ENCODE measurements around the gene CENPM. TPM values are rescaled to one million over a fixed set of nuclear protein-coding genes. Genes with fewer than 3 reads are reported as not detected.
A peak's percentile ranks its signal among the peaks of the same experiment; 100 is the strongest.

Gene CENPM
- total and polyA plus RNA-seq, 9 of the 15 experiments (the other 6 are each of a cell fraction or from before 2014, with no cell fraction given): 11.3 to 67.7 (median 32.3) TPM

DNA sequence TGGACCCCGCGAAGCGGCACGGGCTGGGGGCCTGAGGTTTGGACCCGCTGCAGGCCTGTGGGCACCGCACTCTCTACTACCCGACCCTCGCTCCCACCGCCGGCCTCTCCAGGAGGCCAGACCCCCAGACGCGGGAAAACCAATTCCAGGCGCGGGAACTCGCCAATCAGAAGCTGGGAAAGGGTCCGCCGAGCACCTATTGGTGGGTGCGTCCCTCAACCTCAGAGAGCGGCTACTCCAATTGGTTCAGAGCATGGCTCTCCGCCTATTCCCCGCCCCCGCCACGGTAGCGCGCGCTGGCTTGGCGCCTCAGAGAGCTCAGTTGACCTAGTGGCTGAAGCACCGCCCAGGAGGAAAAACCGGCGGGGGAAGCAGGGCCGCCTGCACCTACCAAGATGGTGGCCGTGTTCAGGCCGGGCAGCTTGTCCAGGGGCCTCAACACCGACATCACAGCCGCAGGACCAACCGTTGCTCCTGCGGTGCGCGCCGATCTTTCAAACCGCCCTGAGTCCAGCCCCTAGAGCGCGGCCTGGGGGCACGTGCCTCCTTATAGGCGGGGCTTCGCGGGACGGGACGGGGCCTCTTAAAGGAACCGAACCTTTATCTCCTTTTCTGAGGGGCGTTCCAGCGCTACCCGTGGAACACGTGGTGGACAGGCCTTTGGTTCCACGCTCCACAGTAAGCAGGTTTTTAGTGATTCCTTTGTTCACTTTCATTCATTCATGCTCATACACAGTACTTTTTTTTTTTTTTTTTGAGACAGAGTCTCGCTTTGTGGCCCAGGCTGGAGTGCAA is at the start of gene CENPM (continued):
- TF ChIP-seq, protein P1, sequence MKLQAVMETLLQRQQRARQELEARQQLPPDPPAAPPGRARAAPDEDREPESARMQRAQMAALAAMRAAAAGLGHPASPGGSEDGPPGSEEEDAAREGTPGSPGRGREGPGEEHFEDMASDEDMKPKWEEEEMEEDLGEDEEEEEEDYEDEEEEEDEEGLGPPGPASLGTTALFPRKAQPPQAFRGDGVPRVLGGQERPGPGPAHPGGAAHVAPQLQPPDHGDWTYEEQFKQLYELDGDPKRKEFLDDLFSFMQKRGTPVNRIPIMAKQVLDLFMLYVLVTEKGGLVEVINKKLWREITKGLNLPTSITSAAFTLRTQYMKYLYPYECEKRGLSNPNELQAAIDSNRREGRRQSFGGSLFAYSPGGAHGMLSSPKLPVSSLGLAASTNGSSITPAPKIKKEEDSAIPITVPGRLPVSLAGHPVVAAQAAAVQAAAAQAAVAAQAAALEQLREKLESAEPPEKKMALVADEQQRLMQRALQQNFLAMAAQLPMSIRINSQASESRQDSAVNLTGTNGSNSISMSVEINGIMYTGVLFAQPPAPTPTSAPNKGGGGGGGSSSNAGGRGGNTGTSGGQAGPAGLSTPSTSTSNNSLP (IDR thresholded peaks at IDR 0.05; ENCODE audit: borderline replicate concordance, low read depth, low read length): no peak
- TF ChIP-seq, protein P2, sequence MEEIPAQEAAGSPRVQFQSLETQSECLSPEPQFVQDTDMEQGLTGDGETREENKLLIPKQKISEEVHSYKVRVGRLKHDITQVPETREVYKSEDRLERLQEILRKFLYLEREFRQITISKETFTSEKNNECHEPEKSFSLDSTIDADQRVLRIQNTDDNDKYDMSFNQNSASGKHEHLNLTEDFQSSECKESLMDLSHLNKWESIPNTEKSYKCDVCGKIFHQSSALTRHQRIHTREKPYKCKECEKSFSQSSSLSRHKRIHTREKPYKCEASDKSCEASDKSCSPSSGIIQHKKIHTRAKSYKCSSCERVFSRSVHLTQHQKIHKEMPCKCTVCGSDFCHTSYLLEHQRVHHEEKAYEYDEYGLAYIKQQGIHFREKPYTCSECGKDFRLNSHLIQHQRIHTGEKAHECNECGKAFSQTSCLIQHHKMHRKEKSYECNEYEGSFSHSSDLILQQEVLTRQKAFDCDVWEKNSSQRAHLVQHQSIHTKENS (CRISPR knock-in tag; IDR thresholded peaks at IDR 0.05): no peak
- TF ChIP-seq ZNF121 (CRISPR knock-in tag; conservative IDR thresholded peaks at IDR 0.05) (peak; percentile 45; the same call in 1 of the 2 replicates), XRCC4 (IDR thresholded peaks at IDR 0.05; ENCODE audit: extremely low read depth, insufficient read depth, insufficient read length) (no peak), ZNF384 (IDR thresholded peaks at IDR 0.05; ENCODE audit: low read depth, low read length) (no peak), ZKSCAN8 (CRISPR knock-in tag; IDR thresholded peaks at IDR 0.05) (no peak), NFIC (IDR thresholded peaks at IDR 0.05) (0 out of 2 replicates have a peak, but pooled peaks have one; percentile 40), KDM4B (IDR thresholded peaks at IDR 0.05; ENCODE audit: borderline replicate concordance in 2 of 2, low read depth in 1 of 2) (no peak), KDM1A (IDR thresholded peaks at IDR 0.05) (no peak; a peak in 1 of 4 replicates), ZNF445 (CRISPR knock-in tag; IDR thresholded peaks at IDR 0.05; ENCODE audit: low read depth) (no peak), BCOR (IDR thresholded peaks at IDR 0.05) (0 out of 2 replicates have a peak, but pooled peaks have one; percentile 51)
- TF ChIP-seq, protein P3, sequence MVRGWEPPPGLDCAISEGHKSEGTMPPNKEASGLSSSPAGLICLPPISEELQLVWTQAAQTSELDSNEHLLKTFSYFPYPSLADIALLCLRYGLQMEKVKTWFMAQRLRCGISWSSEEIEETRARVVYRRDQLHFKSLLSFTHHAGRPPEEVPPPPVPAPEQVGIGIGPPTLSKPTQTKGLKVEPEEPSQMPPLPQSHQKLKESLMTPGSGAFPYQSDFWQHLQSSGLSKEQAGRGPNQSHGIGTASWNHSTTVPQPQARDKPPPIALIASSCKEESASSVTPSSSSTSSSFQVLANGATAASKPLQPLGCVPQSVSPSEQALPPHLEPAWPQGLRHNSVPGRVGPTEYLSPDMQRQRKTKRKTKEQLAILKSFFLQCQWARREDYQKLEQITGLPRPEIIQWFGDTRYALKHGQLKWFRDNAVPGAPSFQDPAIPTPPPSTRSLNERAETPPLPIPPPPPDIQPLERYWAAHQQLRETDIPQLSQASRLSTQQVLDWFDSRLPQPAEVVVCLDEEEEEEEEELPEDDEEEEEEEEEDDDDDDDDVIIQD (CRISPR knock-in tag; IDR thresholded peaks at IDR 0.05): no peak
- TF ChIP-seq, protein P4, sequence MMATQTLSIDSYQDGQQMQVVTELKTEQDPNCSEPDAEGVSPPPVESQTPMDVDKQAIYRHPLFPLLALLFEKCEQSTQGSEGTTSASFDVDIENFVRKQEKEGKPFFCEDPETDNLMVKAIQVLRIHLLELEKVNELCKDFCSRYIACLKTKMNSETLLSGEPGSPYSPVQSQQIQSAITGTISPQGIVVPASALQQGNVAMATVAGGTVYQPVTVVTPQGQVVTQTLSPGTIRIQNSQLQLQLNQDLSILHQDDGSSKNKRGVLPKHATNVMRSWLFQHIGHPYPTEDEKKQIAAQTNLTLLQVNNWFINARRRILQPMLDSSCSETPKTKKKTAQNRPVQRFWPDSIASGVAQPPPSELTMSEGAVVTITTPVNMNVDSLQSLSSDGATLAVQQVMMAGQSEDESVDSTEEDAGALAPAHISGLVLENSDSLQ (IDR thresholded peaks at IDR 0.05): peak; percentile 97

All from K562 (cell line).